BJ (cell line): ENCODE data around the gene DVL2. TPM values are rescaled to one million over a fixed set of nuclear protein-coding genes. Genes with fewer than 3 reads are reported as not detected.

ENCODE experiments used
- CTCF ChIA-PET: fragments of 350-600 bp; formaldehyde crosslinking; extraction: SDS; loops from one replicate; lab custom pipeline; 2021; ENCODE audit warnings: antibody characterized with exemption, inconsistent platforms; lab: Yijun Ruan, JAX
- POLR2A ChIA-PET: fragments of 300-600 bp; sonication (Branson Sonifier 250); formaldehyde crosslinking; extraction: SDS; loops from one replicate; lab custom pipeline; 2021; ENCODE audit warnings: antibody characterized with exemption; lab: Charles Lee
- DNase-seq: peaks from one replicate; pipeline ENCODE4 v3.0.0-alpha.2; 2011; ENCODE audit warnings: low read depth
- H3K27me3 ChIP-seq: 2 replicates; pipeline ENCODE4 v1.6.0; 2011; ENCODE audit warnings: low read length; ENCODE audit not compliant: control insufficient read depth, insufficient read depth
- H3K36me3 ChIP-seq: 2 replicates; pipeline ENCODE4 v1.5.1; 2011; ENCODE audit warnings: low read length; ENCODE audit not compliant: control insufficient read depth, insufficient read depth
- H3K4me3 ChIP-seq: 2 replicates; pipeline ENCODE4 v1.5.1; 2011; ENCODE audit warnings: low read depth, mild to moderate bottlenecking, control low read depth, low read length
- polyA plus RNA-seq: library from polyadenylated mRNA; depleted of rRNA; stranded (reverse); fragments of >200 nt; gene quantifications from 2 replicates; pipeline ENCODE4 v1.2.3, GENCODE V29; 2011
- TF ChIP-seq, protein P1 (sequence below): IDR thresholded peaks from 2 replicates; pipeline ENCODE4 v1.5.1; 2011; ENCODE audit warnings: low read depth, mild to moderate bottlenecking, control low read depth, inconsistent platforms, low read length, moderate library complexity; ENCODE audit not compliant: insufficient read depth

Gene DVL2
- polyA plus RNA-seq, 1 experiment, result 5.0 TPM

GRCh38 chr17:7215136-7215638, 19.1 kb downstream of the DVL2 start:
- ChIA-PET CTCF (interaction anchor here (1.0 to 2.3 kb wide), 5 partner anchors 29 to 170 kb away, joined by 3 to 11 read pairs (median 4); no protein-coding TSS in a partner anchor), POLR2A (interaction anchor here (0.6 kb wide), 1 partner anchor 24 kb away, joined by 3 read pairs; the partner anchor contains the start of gene PHF23)
- H3K4me3 ChIP-seq, result peak overlapping the region; percentile 66
- no peaks in the 10 kb centered on the region for H3K27me3 ChIP-seq
- TF ChIP-seq, protein P1, sequence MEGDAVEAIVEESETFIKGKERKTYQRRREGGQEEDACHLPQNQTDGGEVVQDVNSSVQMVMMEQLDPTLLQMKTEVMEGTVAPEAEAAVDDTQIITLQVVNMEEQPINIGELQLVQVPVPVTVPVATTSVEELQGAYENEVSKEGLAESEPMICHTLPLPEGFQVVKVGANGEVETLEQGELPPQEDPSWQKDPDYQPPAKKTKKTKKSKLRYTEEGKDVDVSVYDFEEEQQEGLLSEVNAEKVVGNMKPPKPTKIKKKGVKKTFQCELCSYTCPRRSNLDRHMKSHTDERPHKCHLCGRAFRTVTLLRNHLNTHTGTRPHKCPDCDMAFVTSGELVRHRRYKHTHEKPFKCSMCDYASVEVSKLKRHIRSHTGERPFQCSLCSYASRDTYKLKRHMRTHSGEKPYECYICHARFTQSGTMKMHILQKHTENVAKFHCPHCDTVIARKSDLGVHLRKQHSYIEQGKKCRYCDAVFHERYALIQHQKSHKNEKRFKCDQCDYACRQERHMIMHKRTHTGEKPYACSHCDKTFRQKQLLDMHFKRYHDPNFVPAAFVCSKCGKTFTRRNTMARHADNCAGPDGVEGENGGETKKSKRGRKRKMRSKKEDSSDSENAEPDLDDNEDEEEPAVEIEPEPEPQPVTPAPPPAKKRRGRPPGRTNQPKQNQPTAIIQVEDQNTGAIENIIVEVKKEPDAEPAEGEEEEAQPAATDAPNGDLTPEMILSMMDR, result no peak
- H3K36me3 ChIP-seq, result no peaks in the 10 kb centered on the region
- no peak for DNase-seq

- Histone ChIP-seq H3K4me3 (peak overlapping the region; percentile 38), H3K27me3 (no peaks in the 10 kb centered on the region), H3K36me3 (no peaks in the 10 kb centered on the region)
- peak; percentile 71 for DNase-seq
- ChIA-PET CTCF (interaction anchor here (1.1 to 2.3 kb wide), 5 partner anchors 20 to 170 kb away, joined by 3 to 11 read pairs (median 4); partner anchors contain the start of genes DVL2 and SLC16A11), POLR2A (no interaction called here)
- TF ChIP-seq, protein P1, result peak; percentile 71
Measured at GRCh38 chr17:7214300-7215135, 19.8 kb downstream of the DVL2 start.

GRCh38 chr17:7213895-7214299, 20.4 kb downstream of the DVL2 start:
- ChIA-PET CTCF (interaction anchor here (1.1 to 2.3 kb wide), 5 partner anchors 21 to 170 kb away, joined by 3 to 11 read pairs (median 4); partner anchors contain the start of genes DVL2 and SLC16A11), POLR2A (no interaction called here)
- DNase-seq, result no peak
- Histone ChIP-seq H3K36me3 (no peaks in the 10 kb centered on the region), H3K4me3 (peak overlapping the region; percentile 38), H3K27me3 (no peaks in the 10 kb centered on the region)
- TF ChIP-seq, protein P1, result peak; percentile 45

GRCh38 chr17:7211491-7212273, 22.6 kb downstream of the DVL2 start:
- TF ChIP-seq, protein P1, result no peak
- H3K4me3 ChIP-seq, result no peak overlapping the region
- no peak for DNase-seq
- H3K27me3 ChIP-seq, result no peaks in the 10 kb centered on the region
- ChIA-PET CTCF (no interaction called here), POLR2A (no interaction called here)
- H3K36me3 ChIP-seq, result peaks cover 2% of the 10 kb centered on the region; the same call in 1 of the 2 replicates
